ENCODE results near the gene CFAP74.

DNA sequence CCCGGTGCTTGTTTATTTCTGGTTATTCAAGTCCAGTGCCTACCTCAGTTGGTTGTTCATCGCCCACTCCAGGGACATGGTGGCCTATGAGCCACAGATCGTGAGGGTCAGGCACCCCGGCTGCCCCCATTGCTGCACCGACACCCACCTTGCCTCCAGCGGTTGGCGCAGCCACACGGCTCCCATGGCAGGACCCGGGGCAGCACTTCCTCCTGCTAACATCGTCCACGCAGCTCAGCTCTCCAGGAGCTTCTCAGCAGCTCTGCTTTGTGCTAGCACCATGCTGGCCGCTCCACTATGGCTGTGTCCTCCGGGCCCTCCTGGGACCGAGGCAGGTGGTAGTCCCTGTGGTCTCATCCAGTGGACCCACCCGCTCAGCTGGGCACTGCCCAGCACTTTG, 32.7 kb upstream of the CFAP74 start:
- TF ChIP-seq, protein P1, sequence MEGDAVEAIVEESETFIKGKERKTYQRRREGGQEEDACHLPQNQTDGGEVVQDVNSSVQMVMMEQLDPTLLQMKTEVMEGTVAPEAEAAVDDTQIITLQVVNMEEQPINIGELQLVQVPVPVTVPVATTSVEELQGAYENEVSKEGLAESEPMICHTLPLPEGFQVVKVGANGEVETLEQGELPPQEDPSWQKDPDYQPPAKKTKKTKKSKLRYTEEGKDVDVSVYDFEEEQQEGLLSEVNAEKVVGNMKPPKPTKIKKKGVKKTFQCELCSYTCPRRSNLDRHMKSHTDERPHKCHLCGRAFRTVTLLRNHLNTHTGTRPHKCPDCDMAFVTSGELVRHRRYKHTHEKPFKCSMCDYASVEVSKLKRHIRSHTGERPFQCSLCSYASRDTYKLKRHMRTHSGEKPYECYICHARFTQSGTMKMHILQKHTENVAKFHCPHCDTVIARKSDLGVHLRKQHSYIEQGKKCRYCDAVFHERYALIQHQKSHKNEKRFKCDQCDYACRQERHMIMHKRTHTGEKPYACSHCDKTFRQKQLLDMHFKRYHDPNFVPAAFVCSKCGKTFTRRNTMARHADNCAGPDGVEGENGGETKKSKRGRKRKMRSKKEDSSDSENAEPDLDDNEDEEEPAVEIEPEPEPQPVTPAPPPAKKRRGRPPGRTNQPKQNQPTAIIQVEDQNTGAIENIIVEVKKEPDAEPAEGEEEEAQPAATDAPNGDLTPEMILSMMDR (IDR thresholded peaks at IDR 0.05), result no peak
- TF ChIP-seq POLR2A (IDR thresholded peaks at IDR 0.05) (no peak), EP300 (IDR thresholded peaks at IDR 0.05) (no peak)

All from tibial nerve (tissue), 4 donors.